Prostate gland (tissue), 2 donors: Measurements from ENCODE around the gene GLP1R.

Experiments
- CTCF ChIP-seq, 4 experiments: fragments of 200-600 bp in 2 of 4; fragments of 450-650 bp in 2 of 4; sonication (generic) in 2 of 4; IDR thresholded peaks; 1 replicate in 3 of 4; 2 replicates in 1 of 4; pipeline ENCODE4 v1.5.1; 2016 to 2019; ENCODE audit warnings: antibody characterized with exemption in 4 of 4, mild to moderate bottlenecking in 2 of 4, moderate library complexity in 2 of 4
- POLR2A ChIP-seq: fragments of 450-650 bp; IDR thresholded peaks from one replicate; pipeline ENCODE4 v1.6.1; 2016; ENCODE audit warnings: antibody characterized with exemption, mild to moderate bottlenecking
- POLR2AphosphoS5 ChIP-seq: sonication (generic); formaldehyde crosslinking; IDR thresholded peaks from one replicate; pipeline ENCODE4 v1.6.1; 2017; ENCODE audit warnings: antibody characterized with exemption

- TF ChIP-seq CTCF (IDR thresholded peaks at IDR 0.05) (no peak), POLR2A (no peak), POLR2AphosphoS5 (no peak)
These were observed 28.3 kb downstream of the GLP1R start for GRCh38 chr6:39076623-39077535.
